Activated CD8-positive, alpha-beta T cell treated with anti-CD3 and anti-CD28 coated beads for 36 hours (primary cell): ENCODE results near the gene MAP7. TPM values are rescaled to one million over a fixed set of nuclear protein-coding genes. Genes with fewer than 3 reads are reported as not detected.

Experiments used
- ATAC-seq: fragments of 200-7000 bp; cut with Tn5 transposase; one replicate; pipeline ENCODE4 v1.10.0; 2021; ENCODE audit warnings: mild to moderate bottlenecking, moderate library complexity
- CTCF ChIA-PET: fragments of 350-600 bp; sonication (Branson Sonifier 250); formaldehyde crosslinking; loops from one replicate; lab custom pipeline; 2021; ENCODE audit warnings: antibody characterized with exemption; lab: Charles Lee
- POLR2A ChIA-PET: fragments of 350-600 bp; sonication (Branson Sonifier 250); formaldehyde crosslinking; loops from one replicate; lab custom pipeline; 2021; ENCODE audit warnings: antibody characterized with exemption; lab: Charles Lee
- DNase-seq: peaks from one replicate; pipeline ENCODE4 v3.0.0-alpha.2; 2020
- H3K27ac Mint-ChIP-seq: one replicate; pipeline ENCODE4 v1.8.0; 2021; ENCODE audit warnings: mild to moderate bottlenecking, mixed read lengths
- H3K27me3 Mint-ChIP-seq: one replicate; pipeline ENCODE4 v1.8.0; 2021; ENCODE audit warnings: mixed read lengths
- H3K36me3 Mint-ChIP-seq: one replicate; pipeline ENCODE4 v1.8.0; 2021; ENCODE audit warnings: low read depth, mixed read lengths
- H3K4me1 Mint-ChIP-seq: one replicate; pipeline ENCODE4 v1.8.0; 2021; ENCODE audit warnings: low read depth, mixed read lengths
- H3K4me3 Mint-ChIP-seq: one replicate; pipeline ENCODE4 v1.8.0; 2021; ENCODE audit warnings: mild to moderate bottlenecking, moderate library complexity, mixed read lengths
- H3K9me3 Mint-ChIP-seq: one replicate; pipeline ENCODE4 v1.8.0; 2021; ENCODE audit warnings: mixed read lengths
- CTCF ChIP-seq: fragments of 200-600 bp; IDR thresholded peaks from one replicate; pipeline ENCODE4 v1.8.0; 2022; ENCODE audit warnings: antibody characterized with exemption, mild to moderate bottlenecking
- intact Hi-C: fragments of 100-400 bp; cut with micrococcal nuclease; formaldehyde crosslinking; loops from one replicate; pipeline ENCODE4 v1.10.0; 2022
- total RNA-seq, 2 experiments: library from RNA; stranded (reverse); gene quantifications; one replicate each; pipeline ENCODE4 v1.2.3, GENCODE V29; 2021

The MAP7 gene
- total RNA-seq, 2 experiments from 2014 or later, result 0.47 to 0.67 TPM

DNA sequence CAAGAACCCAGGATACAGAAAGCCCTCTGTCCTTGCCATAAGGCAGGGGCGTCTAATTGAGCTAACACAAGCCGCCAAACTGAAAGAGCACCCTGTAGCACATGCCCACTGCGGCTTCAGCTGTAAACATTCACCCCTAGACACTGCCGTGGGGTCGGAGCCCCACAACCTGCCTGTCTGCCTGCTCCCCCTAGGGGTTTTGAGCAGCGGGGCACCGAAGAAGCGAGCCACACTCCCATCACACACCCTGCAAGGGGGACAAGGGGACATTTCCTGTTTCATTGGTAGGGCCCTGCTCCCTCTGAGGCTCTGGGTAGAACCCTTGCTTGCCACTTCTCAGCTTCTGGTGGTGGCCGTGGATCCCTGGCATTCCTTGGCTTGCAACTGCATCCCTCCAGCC is 215.4 kb downstream of the MAP7 start:
- POLR2A ChIA-PET, result no interaction called here
- Mint-ChIP-seq H3K27ac (no peak overlapping the region), H3K27me3 (no peaks in the 10 kb centered on the region), H3K4me3 (no peak overlapping the region), H3K9me3 (no peaks in the 10 kb centered on the region), H3K4me1 (no peaks in the 10 kb centered on the region), H3K36me3 (no peaks in the 10 kb centered on the region)
- peak; percentile 28 for TF ChIP-seq CTCF
- CTCF ChIA-PET, result no interaction called here
- ATAC-seq (peak; percentile 24), DNase-seq (peak; percentile 6)
- intact Hi-C loops, result no loop called here

DNA sequence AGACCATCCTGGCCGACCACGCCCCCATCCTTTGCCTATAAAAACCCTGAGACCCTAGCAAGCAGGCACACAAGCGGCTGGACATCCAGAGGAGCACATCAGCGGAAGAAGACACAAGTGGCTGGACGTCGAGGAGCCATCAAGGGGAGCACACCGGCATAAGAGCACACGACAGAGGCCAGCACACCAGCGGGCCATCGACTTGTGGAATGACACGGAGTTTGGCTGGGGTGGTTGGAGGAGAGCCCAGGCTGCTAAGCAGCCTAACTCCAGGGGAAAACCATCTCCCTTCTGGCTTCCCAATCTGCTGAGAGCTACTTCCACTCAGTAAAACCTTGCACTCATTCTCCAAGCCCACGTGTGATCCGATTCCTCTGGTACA is 215.8 kb downstream of the MAP7 start:
- no peaks in the 10 kb centered on the region for H3K27me3 Mint-ChIP-seq
- no peaks in the 10 kb centered on the region for H3K36me3 Mint-ChIP-seq
- TF ChIP-seq CTCF, result no peak
- CTCF ChIA-PET, result no interaction called here
- no peak overlapping the region for H3K27ac Mint-ChIP-seq
- no peaks in the 10 kb centered on the region for H3K9me3 Mint-ChIP-seq
- DNase-seq, result no peak
- POLR2A ChIA-PET, result no interaction called here
- ATAC-seq, result no peak
- no peaks in the 10 kb centered on the region for H3K4me1 Mint-ChIP-seq
- intact Hi-C loops, result no loop called here
- H3K4me3 Mint-ChIP-seq, result no peak overlapping the region

GRCh38 chr6:136333824-136334464 is 216.3 kb downstream of the MAP7 start:
- no peaks in the 10 kb centered on the region for H3K4me1 Mint-ChIP-seq

DNA sequence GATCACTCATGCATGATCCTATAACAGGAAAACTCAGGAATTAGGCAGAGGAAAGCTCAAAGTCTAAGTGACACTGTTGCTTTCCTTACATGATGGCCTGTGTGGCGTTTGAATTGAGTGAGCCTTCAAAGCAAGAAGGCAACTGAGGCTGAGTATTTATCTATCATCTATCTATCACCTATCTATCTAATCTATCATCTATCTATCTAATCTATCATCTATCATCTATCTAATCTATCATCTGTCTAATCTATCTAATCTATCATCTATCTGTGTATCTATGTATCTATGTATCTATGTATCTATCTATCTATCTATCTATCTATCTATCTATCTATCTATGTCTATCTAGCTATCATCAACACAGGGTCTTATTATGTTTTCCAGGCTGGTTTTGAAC is 218.8 kb downstream of the MAP7 start:
- CTCF ChIA-PET, result interaction anchor here (1.3 kb wide), 1 partner anchor 219 kb away, joined by 4 read pairs; no protein-coding TSS in a partner anchor
- H3K27ac Mint-ChIP-seq, result no peak overlapping the region
- POLR2A ChIA-PET, result no interaction called here
- H3K4me3 Mint-ChIP-seq, result no peak overlapping the region
- H3K36me3 Mint-ChIP-seq, result no peaks in the 10 kb centered on the region
- DNase-seq, result no peak
- H3K4me1 Mint-ChIP-seq, result no peaks in the 10 kb centered on the region
- TF ChIP-seq CTCF, result no peak
- intact Hi-C loops, result no loop called here
- no peaks in the 10 kb centered on the region for H3K27me3 Mint-ChIP-seq
- no peaks in the 10 kb centered on the region for H3K9me3 Mint-ChIP-seq
- ATAC-seq, result no peak

More at GRCh38 chr6:136333824-136334464, 216.3 kb downstream of the MAP7 start:
- ATAC-seq (no peak), DNase-seq (no peak)
- H3K4me3 Mint-ChIP-seq, result no peak overlapping the region
- CTCF ChIA-PET, result interaction anchor here (1.3 kb wide), 1 partner anchor 17 kb away, joined by 3 read pairs; no protein-coding TSS in a partner anchor
- TF ChIP-seq CTCF, result no peak
- POLR2A ChIA-PET, result no interaction called here
- H3K27me3 Mint-ChIP-seq, result no peaks in the 10 kb centered on the region
- intact Hi-C loops, result no loop called here
- no peaks in the 10 kb centered on the region for H3K36me3 Mint-ChIP-seq
- no peaks in the 10 kb centered on the region for H3K9me3 Mint-ChIP-seq
- no peak overlapping the region for H3K27ac Mint-ChIP-seq

DNA sequence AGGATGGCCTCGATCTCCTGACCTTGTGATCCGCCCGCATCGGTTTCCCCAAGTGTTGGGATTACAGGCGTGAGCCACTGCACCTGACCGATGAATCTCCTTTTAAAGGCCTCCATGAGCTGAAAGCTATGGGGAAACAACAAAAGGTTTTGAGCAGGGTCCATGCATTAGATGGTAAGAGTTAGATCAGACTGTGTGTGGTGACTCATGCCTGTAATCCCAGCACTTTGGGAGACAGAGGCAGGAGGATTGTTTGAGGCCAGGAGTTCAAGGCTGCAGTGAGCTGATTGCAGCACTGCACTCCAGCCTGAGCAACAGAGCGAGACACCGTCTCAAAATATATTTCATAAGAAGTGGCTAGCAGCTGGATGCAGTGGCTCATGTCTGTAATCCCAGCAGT is 219.6 kb downstream of the MAP7 start:
- H3K27me3 Mint-ChIP-seq, result no peaks in the 10 kb centered on the region
- POLR2A ChIA-PET, result no interaction called here
- CTCF ChIA-PET, result interaction anchor here (1.3 kb wide), 1 partner anchor 220 kb away, joined by 4 read pairs; no protein-coding TSS in a partner anchor
- no peaks in the 10 kb centered on the region for H3K36me3 Mint-ChIP-seq
- no peak overlapping the region for H3K4me3 Mint-ChIP-seq
- no peaks in the 10 kb centered on the region for H3K4me1 Mint-ChIP-seq
- H3K9me3 Mint-ChIP-seq, result no peaks in the 10 kb centered on the region
- intact Hi-C loops, result no loop called here
- H3K27ac Mint-ChIP-seq, result no peak overlapping the region
- DNase-seq (no peak), ATAC-seq (no peak)
- no peak for TF ChIP-seq CTCF
